Liver (tissue), 3 donors: Measurements from ENCODE around the gene OR8D1.

Experiments used
- EGR1 ChIP-seq, 2 donors: IDR thresholded peaks; 2 replicates each; pipeline ENCODE4 v1.6.1; 2016 to 2018; ENCODE audit warnings: antibody characterized with exemption in 2 of 2, low read depth in 2 of 2
- FOXA1 ChIP-seq: IDR thresholded peaks from 2 replicates; pipeline ENCODE4 v1.6.1; 2016; ENCODE audit warnings: antibody characterized with exemption
- GABPA ChIP-seq, 2 donors: IDR thresholded peaks in 1 of 2; conservative IDR thresholded peaks in 1 of 2; 2 replicates each; pipeline ENCODE4 v1.6.1; 2016; ENCODE audit warnings: antibody characterized with exemption in 2 of 2, mild to moderate bottlenecking in 1 of 2, moderate library complexity in 1 of 2
- NR2F2 ChIP-seq: IDR thresholded peaks from 2 replicates; pipeline ENCODE4 v1.6.1; 2016; ENCODE audit warnings: antibody characterized with exemption
- RAD21 ChIP-seq, 2 donors: IDR thresholded peaks; 2 replicates each; pipeline ENCODE4 v1.6.1; 2016; ENCODE audit warnings: antibody characterized with exemption in 2 of 2, mild to moderate bottlenecking in 2 of 2
- RXRA ChIP-seq, 2 donors: IDR thresholded peaks; 2 replicates each; pipeline ENCODE4 v1.6.1; 2017 to 2018; ENCODE audit warnings: antibody characterized with exemption in 2 of 2, mild to moderate bottlenecking in 1 of 2
- SP1 ChIP-seq: IDR thresholded peaks from 2 replicates; pipeline ENCODE4 v1.6.1; 2018; ENCODE audit warnings: antibody characterized with exemption, mild to moderate bottlenecking
- TAF1 ChIP-seq: conservative IDR thresholded peaks from 2 replicates; pipeline ENCODE4 v1.6.1; 2016; ENCODE audit warnings: antibody characterized with exemption, mild to moderate bottlenecking
- TF ChIP-seq, protein P1 (sequence below): fragments of 150-350 bp; IDR thresholded peaks from 2 replicates; pipeline ENCODE4 v1.5.1; 2017; ENCODE audit warnings: improper control_type of control experiment, low read depth, low read length; ENCODE audit not compliant: missing input control
- TF ChIP-seq, protein P2 (sequence below): IDR thresholded peaks from 2 replicates; pipeline ENCODE4 v1.6.1; 2016; ENCODE audit warnings: antibody characterized with exemption, mild to moderate bottlenecking
- TF ChIP-seq, protein P3 (sequence below): IDR thresholded peaks from 2 replicates; pipeline ENCODE4 v1.6.1; 2016; ENCODE audit warnings: antibody characterized with exemption
- TF ChIP-seq, protein P4 (sequence below): IDR thresholded peaks from 2 replicates; pipeline ENCODE4 v1.6.1; 2016; ENCODE audit warnings: antibody characterized with exemption
- TF ChIP-seq, protein P5 (sequence below): IDR thresholded peaks from 2 replicates; pipeline ENCODE4 v1.6.1; 2016; ENCODE audit warnings: antibody characterized with exemption
- donor health status: healthy.
- donor health status: healthy.

DNA sequence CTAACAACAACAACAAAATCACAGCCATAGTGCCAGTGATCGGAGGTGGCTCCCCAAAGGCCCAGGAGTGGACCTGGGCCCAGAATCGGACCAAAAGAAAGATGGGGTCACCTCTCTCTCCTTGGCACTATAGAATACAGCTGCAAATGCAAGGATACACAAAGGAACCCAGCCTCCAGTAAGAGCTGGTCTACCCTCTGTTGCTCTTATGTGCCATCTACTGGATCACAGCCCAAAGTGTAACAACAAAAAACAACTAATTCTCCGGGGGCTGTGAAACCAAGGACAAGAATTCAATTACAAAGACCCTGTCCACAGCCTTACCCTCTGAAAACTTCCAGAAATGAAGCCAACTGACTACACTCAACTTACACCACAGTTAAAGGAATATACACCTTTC is 35.9 kb downstream of the OR8D1 start:
- TF ChIP-seq TAF1 (no peak), RXRA (IDR thresholded peaks at IDR 0.05) (no peak), RAD21 (IDR thresholded peaks at IDR 0.05) (no peak), EGR1 (IDR thresholded peaks at IDR 0.05; ENCODE audit: low read depth in 2 of 2) (no peak), NR2F2 (no peak), GABPA (IDR thresholded peaks at IDR 0.05 in 1 of 2, conservative IDR thresholded peaks at IDR 0.05 in 1 of 2) (no peak), SP1 (no peak), FOXA1 (no peak)
- TF ChIP-seq, protein P1, sequence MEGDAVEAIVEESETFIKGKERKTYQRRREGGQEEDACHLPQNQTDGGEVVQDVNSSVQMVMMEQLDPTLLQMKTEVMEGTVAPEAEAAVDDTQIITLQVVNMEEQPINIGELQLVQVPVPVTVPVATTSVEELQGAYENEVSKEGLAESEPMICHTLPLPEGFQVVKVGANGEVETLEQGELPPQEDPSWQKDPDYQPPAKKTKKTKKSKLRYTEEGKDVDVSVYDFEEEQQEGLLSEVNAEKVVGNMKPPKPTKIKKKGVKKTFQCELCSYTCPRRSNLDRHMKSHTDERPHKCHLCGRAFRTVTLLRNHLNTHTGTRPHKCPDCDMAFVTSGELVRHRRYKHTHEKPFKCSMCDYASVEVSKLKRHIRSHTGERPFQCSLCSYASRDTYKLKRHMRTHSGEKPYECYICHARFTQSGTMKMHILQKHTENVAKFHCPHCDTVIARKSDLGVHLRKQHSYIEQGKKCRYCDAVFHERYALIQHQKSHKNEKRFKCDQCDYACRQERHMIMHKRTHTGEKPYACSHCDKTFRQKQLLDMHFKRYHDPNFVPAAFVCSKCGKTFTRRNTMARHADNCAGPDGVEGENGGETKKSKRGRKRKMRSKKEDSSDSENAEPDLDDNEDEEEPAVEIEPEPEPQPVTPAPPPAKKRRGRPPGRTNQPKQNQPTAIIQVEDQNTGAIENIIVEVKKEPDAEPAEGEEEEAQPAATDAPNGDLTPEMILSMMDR, result no peak
- TF ChIP-seq, protein P2, sequence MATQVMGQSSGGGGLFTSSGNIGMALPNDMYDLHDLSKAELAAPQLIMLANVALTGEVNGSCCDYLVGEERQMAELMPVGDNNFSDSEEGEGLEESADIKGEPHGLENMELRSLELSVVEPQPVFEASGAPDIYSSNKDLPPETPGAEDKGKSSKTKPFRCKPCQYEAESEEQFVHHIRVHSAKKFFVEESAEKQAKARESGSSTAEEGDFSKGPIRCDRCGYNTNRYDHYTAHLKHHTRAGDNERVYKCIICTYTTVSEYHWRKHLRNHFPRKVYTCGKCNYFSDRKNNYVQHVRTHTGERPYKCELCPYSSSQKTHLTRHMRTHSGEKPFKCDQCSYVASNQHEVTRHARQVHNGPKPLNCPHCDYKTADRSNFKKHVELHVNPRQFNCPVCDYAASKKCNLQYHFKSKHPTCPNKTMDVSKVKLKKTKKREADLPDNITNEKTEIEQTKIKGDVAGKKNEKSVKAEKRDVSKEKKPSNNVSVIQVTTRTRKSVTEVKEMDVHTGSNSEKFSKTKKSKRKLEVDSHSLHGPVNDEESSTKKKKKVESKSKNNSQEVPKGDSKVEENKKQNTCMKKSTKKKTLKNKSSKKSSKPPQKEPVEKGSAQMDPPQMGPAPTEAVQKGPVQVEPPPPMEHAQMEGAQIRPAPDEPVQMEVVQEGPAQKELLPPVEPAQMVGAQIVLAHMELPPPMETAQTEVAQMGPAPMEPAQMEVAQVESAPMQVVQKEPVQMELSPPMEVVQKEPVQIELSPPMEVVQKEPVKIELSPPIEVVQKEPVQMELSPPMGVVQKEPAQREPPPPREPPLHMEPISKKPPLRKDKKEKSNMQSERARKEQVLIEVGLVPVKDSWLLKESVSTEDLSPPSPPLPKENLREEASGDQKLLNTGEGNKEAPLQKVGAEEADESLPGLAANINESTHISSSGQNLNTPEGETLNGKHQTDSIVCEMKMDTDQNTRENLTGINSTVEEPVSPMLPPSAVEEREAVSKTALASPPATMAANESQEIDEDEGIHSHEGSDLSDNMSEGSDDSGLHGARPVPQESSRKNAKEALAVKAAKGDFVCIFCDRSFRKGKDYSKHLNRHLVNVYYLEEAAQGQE, result no peak
- TF ChIP-seq, protein P3, sequence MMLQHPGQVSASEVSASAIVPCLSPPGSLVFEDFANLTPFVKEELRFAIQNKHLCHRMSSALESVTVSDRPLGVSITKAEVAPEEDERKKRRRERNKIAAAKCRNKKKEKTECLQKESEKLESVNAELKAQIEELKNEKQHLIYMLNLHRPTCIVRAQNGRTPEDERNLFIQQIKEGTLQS, result no peak
- TF ChIP-seq, protein P4, sequence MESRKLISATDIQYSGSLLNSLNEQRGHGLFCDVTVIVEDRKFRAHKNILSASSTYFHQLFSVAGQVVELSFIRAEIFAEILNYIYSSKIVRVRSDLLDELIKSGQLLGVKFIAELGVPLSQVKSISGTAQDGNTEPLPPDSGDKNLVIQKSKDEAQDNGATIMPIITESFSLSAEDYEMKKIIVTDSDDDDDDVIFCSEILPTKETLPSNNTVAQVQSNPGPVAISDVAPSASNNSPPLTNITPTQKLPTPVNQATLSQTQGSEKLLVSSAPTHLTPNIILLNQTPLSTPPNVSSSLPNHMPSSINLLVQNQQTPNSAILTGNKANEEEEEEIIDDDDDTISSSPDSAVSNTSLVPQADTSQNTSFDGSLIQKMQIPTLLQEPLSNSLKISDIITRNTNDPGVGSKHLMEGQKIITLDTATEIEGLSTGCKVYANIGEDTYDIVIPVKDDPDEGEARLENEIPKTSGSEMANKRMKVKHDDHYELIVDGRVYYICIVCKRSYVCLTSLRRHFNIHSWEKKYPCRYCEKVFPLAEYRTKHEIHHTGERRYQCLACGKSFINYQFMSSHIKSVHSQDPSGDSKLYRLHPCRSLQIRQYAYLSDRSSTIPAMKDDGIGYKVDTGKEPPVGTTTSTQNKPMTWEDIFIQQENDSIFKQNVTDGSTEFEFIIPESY, result no peak
- TF ChIP-seq, protein P5, sequence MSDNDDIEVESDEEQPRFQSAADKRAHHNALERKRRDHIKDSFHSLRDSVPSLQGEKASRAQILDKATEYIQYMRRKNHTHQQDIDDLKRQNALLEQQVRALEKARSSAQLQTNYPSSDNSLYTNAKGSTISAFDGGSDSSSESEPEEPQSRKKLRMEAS, result no peak
